CD4-positive, CD25-positive, alpha-beta regulatory T cell (primary cell): ENCODE measurements around the gene DPEP2NB. TPM values are rescaled to one million over a fixed set of nuclear protein-coding genes. Genes with fewer than 3 reads are reported as not detected.
"Not testable (repeated sequence)": the region's sequence is repeated elsewhere in the genome, so short reads cannot be mapped to it uniquely, and the experiment has no call there.

ENCODE experiments used
- ATAC-seq, 2 donors: fragments of 150-1000 bp; cut with Tn5 transposase; one replicate each; pipeline ENCODE4 v1.10.0; 2021; ENCODE audit warnings: low read depth in 2 of 2, moderate number of reproducible peaks in 2 of 2, moderate library complexity in 1 of 2
- DNase-seq, 3 donors: peaks; one replicate each; pipeline versions ENCODE4 v3.0.0 to v3.0.0-alpha.2; 2012 to 2022; ENCODE audit warnings: mixed read lengths in 1 of 3
- H3K27ac ChIP-seq: one replicate; pipeline ENCODE4 v1.7.0; 2013; ENCODE audit warnings: mild to moderate bottlenecking, low read length; ENCODE audit not compliant: insufficient read depth, poor library complexity, severe bottlenecking
- H3K27me3 ChIP-seq: one replicate; pipeline ENCODE4 v1.7.0; 2013; ENCODE audit warnings: low read length; ENCODE audit not compliant: control insufficient read depth, insufficient read depth
- H3K36me3 ChIP-seq: one replicate; pipeline ENCODE4 v1.7.0; 2013; ENCODE audit warnings: mild to moderate bottlenecking, low read length, moderate library complexity; ENCODE audit not compliant: control insufficient read depth, insufficient read depth
- H3K4me1 ChIP-seq: 2 replicates; pipeline ENCODE4 v1.7.0; 2013; ENCODE audit warnings: mild to moderate bottlenecking, low read length; ENCODE audit not compliant: insufficient read depth, control insufficient read depth, poor library complexity, severe bottlenecking
- H3K4me3 ChIP-seq: one replicate; pipeline ENCODE4 v1.7.0; 2013; ENCODE audit warnings: low read depth, mild to moderate bottlenecking, low read length, moderate library complexity
- H3K9me3 ChIP-seq, 2 experiments: 1 replicate in 1 of 2; 2 replicates in 1 of 2; pipeline ENCODE4 v1.7.0; 2013; ENCODE audit warnings: low read length in 2 of 2, mild to moderate bottlenecking in 1 of 2, moderate library complexity in 1 of 2; ENCODE audit not compliant: control insufficient read depth in 2 of 2
- H3K27ac Mint-ChIP-seq, 3 donors: one replicate each; pipeline ENCODE4 v1.8.0; 2020 to 2022; ENCODE audit warnings: mild to moderate bottlenecking in 3 of 3, mixed read lengths in 3 of 3, moderate library complexity in 2 of 3
- H3K27me3 Mint-ChIP-seq: one replicate; pipeline ENCODE4 v1.8.0; 2022; ENCODE audit warnings: mild to moderate bottlenecking, mixed read lengths
- H3K36me3 Mint-ChIP-seq: one replicate; pipeline ENCODE4 v1.8.0; 2020; ENCODE audit warnings: mixed read lengths
- H3K4me1 Mint-ChIP-seq, 4 donors: one replicate each; pipeline ENCODE4 v1.8.0; 2020 to 2022; ENCODE audit warnings: mixed read lengths in 4 of 4, mild to moderate bottlenecking in 1 of 4
- H3K4me3 Mint-ChIP-seq, 4 donors: one replicate each; pipeline ENCODE4 v1.8.0; 2020 to 2022; ENCODE audit warnings: mild to moderate bottlenecking in 4 of 4, mixed read lengths in 4 of 4, moderate library complexity in 3 of 4
- H3K9me3 Mint-ChIP-seq, 7 donors: one replicate each; pipeline ENCODE4 v1.8.0; 2020 to 2022; ENCODE audit warnings: mixed read lengths in 7 of 7, mild to moderate bottlenecking in 3 of 7, moderate library complexity in 2 of 7
- polyA plus RNA-seq, 4 donors: library from polyadenylated mRNA; unstranded; fragments of 300-500 nt; fragmentation: Illumina TruSeq; gene quantifications; one replicate each; pipeline ENCODE4 v1.2.3, GENCODE V29; 2021
- total RNA-seq: library from RNA; stranded (reverse); gene quantifications from one replicate; pipeline ENCODE4 v1.2.3, GENCODE V29; 2022

Gene DPEP2NB
- total and polyA plus RNA-seq, 5 donors from 2014 or later: not detected

- H3K36me3 Mint-ChIP-seq: no peaks in the 10 kb centered on the region
- Histone ChIP-seq H3K27me3 (no peaks in the 10 kb centered on the region), H3K9me3 (no peaks in the 10 kb centered on the region), H3K4me1 (no peaks in the 10 kb centered on the region), H3K4me3 (no peak overlapping the region), H3K36me3 (no peaks in the 10 kb centered on the region), H3K27ac (no peak overlapping the region)
- H3K9me3 Mint-ChIP-seq: no peaks in the 10 kb centered on the region
- H3K27me3 Mint-ChIP-seq: peaks cover 5% of the 10 kb centered on the region
- ATAC-seq: no peak
- no peak for DNase-seq
- H3K4me3 Mint-ChIP-seq: no peak overlapping the region
- peaks cover 0 to 3% (median 0%) of the 10 kb centered on the region in 4 donors for H3K4me1 Mint-ChIP-seq
- no peak overlapping the region for H3K27ac Mint-ChIP-seq
Observed at GRCh38 chr16:67977469-67978227, 38.1 kb downstream of the DPEP2NB start.

GRCh38 chr16:67977005-67977404, 38.7 kb downstream of the DPEP2NB start:
- Mint-ChIP-seq H3K9me3 (no peaks in the 10 kb centered on the region), H3K4me1 (no peaks in the 10 kb centered on the region), H3K4me3 (no peak overlapping the region), H3K27ac (no peak overlapping the region), H3K27me3 (peaks cover 5% of the 10 kb centered on the region), H3K36me3 (no peaks in the 10 kb centered on the region)
- Histone ChIP-seq H3K9me3 (no peaks in the 10 kb centered on the region), H3K27me3 (no peaks in the 10 kb centered on the region), H3K27ac (no peak overlapping the region), H3K4me1 (no peaks in the 10 kb centered on the region), H3K4me3 (no peak overlapping the region), H3K36me3 (no peaks in the 10 kb centered on the region)
- DNase-seq: no peak
- ATAC-seq: no peak

GRCh38 chr16:67976205-67976604, 39.5 kb downstream of the DPEP2NB start:
- no peak for DNase-seq
- H3K27me3 Mint-ChIP-seq: peaks cover 5% of the 10 kb centered on the region
- ATAC-seq: no peak
- H3K4me3 Mint-ChIP-seq: no peak overlapping the region
- H3K4me3 ChIP-seq: no peak overlapping the region
- H3K9me3 Mint-ChIP-seq: no peaks in the 10 kb centered on the region
- H3K9me3 ChIP-seq: no peaks in the 10 kb centered on the region
- H3K27me3 ChIP-seq: no peaks in the 10 kb centered on the region
- H3K27ac Mint-ChIP-seq: peak overlapping the region in 1 of 3 donors; percentile 46
- no peak overlapping the region for H3K27ac ChIP-seq
- H3K4me1 Mint-ChIP-seq: no peaks in the 10 kb centered on the region
- H3K36me3 Mint-ChIP-seq: no peaks in the 10 kb centered on the region
- H3K4me1 ChIP-seq: no peaks in the 10 kb centered on the region
- no peaks in the 10 kb centered on the region for H3K36me3 ChIP-seq

- DNase-seq: no peak
- Histone ChIP-seq H3K27ac (no peak overlapping the region), H3K36me3 (no peaks in the 10 kb centered on the region), H3K4me3 (no peak overlapping the region), H3K27me3 (no peaks in the 10 kb centered on the region), H3K9me3 (no peaks in the 10 kb centered on the region), H3K4me1 (no peaks in the 10 kb centered on the region)
- no peaks in the 10 kb centered on the region for H3K9me3 Mint-ChIP-seq
- no peak for ATAC-seq
- no peak overlapping the region for H3K4me3 Mint-ChIP-seq
- H3K27ac Mint-ChIP-seq: no peak overlapping the region
- H3K27me3 Mint-ChIP-seq: peaks cover 5% of the 10 kb centered on the region
- H3K4me1 Mint-ChIP-seq: peaks cover 0 to 5% (median 0%) of the 10 kb centered on the region in 4 donors
- no peaks in the 10 kb centered on the region for H3K36me3 Mint-ChIP-seq
Observed at GRCh38 chr16:67975321-67976105, 40.2 kb downstream of the DPEP2NB start.

GRCh38 chr16:67972285-67972684, 43.4 kb downstream of the DPEP2NB start:
- Mint-ChIP-seq H3K27me3 (peaks cover 11% of the 10 kb centered on the region), H3K4me3 (peak overlapping the region in 1 of 4 donors; percentile 58), H3K4me1 (peaks cover 5 to 21% (median 10%) of the 10 kb centered on the region in 4 donors)
- not testable (repeated sequence) for H3K27me3 ChIP-seq, H3K36me3 Mint-ChIP-seq, H3K9me3 Mint-ChIP-seq, H3K4me3 ChIP-seq, H3K9me3 ChIP-seq, H3K36me3 ChIP-seq, H3K27ac Mint-ChIP-seq, H3K27ac ChIP-seq, ATAC-seq, DNase-seq
- H3K4me1 ChIP-seq: peaks cover 13% of the 10 kb centered on the region

- H3K27me3 ChIP-seq: no peaks in the 10 kb centered on the region
- ATAC-seq: no peak
Observed at GRCh38 chr16:67971111-67971510, 44.6 kb downstream of the DPEP2NB start.

GRCh38 chr16:67969254-67970039, 46.3 kb downstream of the DPEP2NB start:
- no peaks in the 10 kb centered on the region for H3K27me3 ChIP-seq
- H3K4me1 ChIP-seq: peaks cover 24% of the 10 kb centered on the region
- H3K27ac Mint-ChIP-seq: peak overlapping the region; percentile 90 to 94 (median 94)
- DNase-seq (peak in 2 of 3 donors; percentile 27 to 44), ATAC-seq (peak; percentile 6 to 17)
- peak overlapping the region; percentile 80 for H3K4me3 ChIP-seq
- peak overlapping the region; percentile 65 for H3K27ac ChIP-seq
- no peaks in the 10 kb centered on the region for H3K36me3 ChIP-seq
- peaks cover 8% of the 10 kb centered on the region for H3K27me3 Mint-ChIP-seq
- H3K4me1 Mint-ChIP-seq: peaks cover 5 to 39% (median 28%) of the 10 kb centered on the region in 4 donors
- H3K9me3 Mint-ChIP-seq: no peaks in the 10 kb centered on the region
- H3K4me3 Mint-ChIP-seq: peak overlapping the region; percentile 87 to 98 (median 92)
- H3K9me3 ChIP-seq: no peaks in the 10 kb centered on the region
- H3K36me3 Mint-ChIP-seq: no peaks in the 10 kb centered on the region

More at GRCh38 chr16:67971111-67971510, 44.6 kb downstream of the DPEP2NB start:
- peak overlapping the region in 2 of 4 donors; percentile 44 to 53 for H3K4me3 Mint-ChIP-seq
- Histone ChIP-seq H3K9me3 (no peaks in the 10 kb centered on the region), H3K27ac (no peak overlapping the region), H3K4me1 (peaks cover 24% of the 10 kb centered on the region), H3K36me3 (no peaks in the 10 kb centered on the region), H3K4me3 (no peak overlapping the region)
- H3K27ac Mint-ChIP-seq: peak overlapping the region in 2 of 3 donors; percentile 65
- no peak for DNase-seq
- no peaks in the 10 kb centered on the region for H3K36me3 Mint-ChIP-seq
- H3K4me1 Mint-ChIP-seq: peaks cover 5 to 27% (median 18%) of the 10 kb centered on the region in 4 donors
- no peaks in the 10 kb centered on the region for H3K9me3 Mint-ChIP-seq
- H3K27me3 Mint-ChIP-seq: peaks cover 11% of the 10 kb centered on the region
